IMR-90 (cell line): ENCODE measurements around the gene PGM2.

ENCODE experiments used
- BHLHE40 ChIP-seq: fragments of 150-350 bp; IDR thresholded peaks from 2 replicates; pipeline ENCODE4 v1.6.1; 2016; ENCODE audit warnings: mild to moderate bottlenecking, low read depth, low read length
- CEBPB ChIP-seq: IDR thresholded peaks from 2 replicates; pipeline ENCODE4 v1.6.1; 2012; ENCODE audit warnings: low read depth, low read length, improper control_type of control experiment
- CHD1 ChIP-seq: IDR thresholded peaks from 2 replicates; pipeline ENCODE4 v1.6.1; 2012; ENCODE audit warnings: low read depth, low read length, improper control_type of control experiment
- ELK1 ChIP-seq: fragments of 150-350 bp; IDR thresholded peaks from 2 replicates; pipeline ENCODE4 v1.6.1; 2016; ENCODE audit warnings: low read depth, mild to moderate bottlenecking, low read length, moderate library complexity, borderline replicate concordance
- MAZ ChIP-seq: IDR thresholded peaks from 2 replicates; pipeline ENCODE4 v1.6.1; 2012; ENCODE audit warnings: low read depth, mild to moderate bottlenecking, low read length, improper control_type of control experiment, moderate library complexity, borderline replicate concordance
- MXI1 ChIP-seq: IDR thresholded peaks from 2 replicates; pipeline ENCODE4 v1.6.1; 2012; ENCODE audit warnings: low read depth, mild to moderate bottlenecking, low read length, moderate library complexity, borderline replicate concordance
- NFE2L2 ChIP-seq: fragments of 150-350 bp; IDR thresholded peaks from 2 replicates; pipeline ENCODE4 v1.6.1; 2016; ENCODE audit warnings: low read depth, mild to moderate bottlenecking, low read length
- POLR2A ChIP-seq: IDR thresholded peaks from 2 replicates; pipeline ENCODE4 v1.6.1; 2012; ENCODE audit warnings: mild to moderate bottlenecking, low read depth, low read length
- RAD21 ChIP-seq: IDR thresholded peaks from 2 replicates; pipeline ENCODE4 v1.6.1; 2012; ENCODE audit warnings: low read length, improper control_type of control experiment
- RCOR1 ChIP-seq: IDR thresholded peaks from 2 replicates; pipeline ENCODE4 v1.6.1; 2012; ENCODE audit warnings: mild to moderate bottlenecking, low read length, improper control_type of control experiment; ENCODE audit not compliant: insufficient replicate concordance
- RFX5 ChIP-seq: IDR thresholded peaks from 2 replicates; pipeline ENCODE4 v1.8.0; 2012; ENCODE audit warnings: low read depth, mild to moderate bottlenecking, low read length, moderate library complexity
- SMC3 ChIP-seq: fragments of 150-350 bp; IDR thresholded peaks from 2 replicates; pipeline ENCODE4 v1.6.1; 2016; ENCODE audit warnings: low read depth, mild to moderate bottlenecking, antibody characterized with exemption, low read length, moderate library complexity
- USF2 ChIP-seq: fragments of 150-350 bp; IDR thresholded peaks from 2 replicates; pipeline ENCODE4 v1.6.1; 2017; ENCODE audit warnings: mild to moderate bottlenecking, antibody characterized with exemption, low read length, low read depth
- TF ChIP-seq, protein P1 (sequence below): conservative IDR thresholded peaks from 2 replicates; pipeline ENCODE4 v1.5.1; 2012; ENCODE audit warnings: mild to moderate bottlenecking, low read depth, low read length, improper control_type of control experiment

- no peak for TF ChIP-seq CEBPB
- TF ChIP-seq, protein P1, sequence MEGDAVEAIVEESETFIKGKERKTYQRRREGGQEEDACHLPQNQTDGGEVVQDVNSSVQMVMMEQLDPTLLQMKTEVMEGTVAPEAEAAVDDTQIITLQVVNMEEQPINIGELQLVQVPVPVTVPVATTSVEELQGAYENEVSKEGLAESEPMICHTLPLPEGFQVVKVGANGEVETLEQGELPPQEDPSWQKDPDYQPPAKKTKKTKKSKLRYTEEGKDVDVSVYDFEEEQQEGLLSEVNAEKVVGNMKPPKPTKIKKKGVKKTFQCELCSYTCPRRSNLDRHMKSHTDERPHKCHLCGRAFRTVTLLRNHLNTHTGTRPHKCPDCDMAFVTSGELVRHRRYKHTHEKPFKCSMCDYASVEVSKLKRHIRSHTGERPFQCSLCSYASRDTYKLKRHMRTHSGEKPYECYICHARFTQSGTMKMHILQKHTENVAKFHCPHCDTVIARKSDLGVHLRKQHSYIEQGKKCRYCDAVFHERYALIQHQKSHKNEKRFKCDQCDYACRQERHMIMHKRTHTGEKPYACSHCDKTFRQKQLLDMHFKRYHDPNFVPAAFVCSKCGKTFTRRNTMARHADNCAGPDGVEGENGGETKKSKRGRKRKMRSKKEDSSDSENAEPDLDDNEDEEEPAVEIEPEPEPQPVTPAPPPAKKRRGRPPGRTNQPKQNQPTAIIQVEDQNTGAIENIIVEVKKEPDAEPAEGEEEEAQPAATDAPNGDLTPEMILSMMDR: no peak
- no peak for TF ChIP-seq POLR2A
- TF ChIP-seq RFX5: no peak
- no peak for TF ChIP-seq MXI1
- TF ChIP-seq RCOR1: no peak
- no peak for TF ChIP-seq MAZ
- TF ChIP-seq RAD21: peak; percentile 28; the same call in 1 of the 2 replicates
- TF ChIP-seq ELK1: no peak
- TF ChIP-seq BHLHE40: no peak
- no peak for TF ChIP-seq USF2
- TF ChIP-seq NFE2L2: no peak
- no peak for TF ChIP-seq SMC3
- TF ChIP-seq CHD1: no peak
Measured at GRCh38 chr4:37780444-37781130, 45.9 kb upstream of the PGM2 start.
